ENCODE data around the gene FRMD4A.
"Not testable (repeated sequence)": the region's sequence is repeated elsewhere in the genome, so short reads cannot be mapped to it uniquely, and the experiment has no call there.

FRMD4A gene

GRCh38 chr10:13775786-13776775, 554.6 kb downstream of the FRMD4A start:
- Mint-ChIP-seq H3K36me3 (no peaks in the 10 kb centered on the region), H3K27me3 (peaks cover 28% of the 10 kb centered on the region)

GRCh38 chr10:13774303-13774893, 556.3 kb downstream of the FRMD4A start:
- no peaks in the 10 kb centered on the region for H3K36me3 Mint-ChIP-seq
- CTCF ChIA-PET: interaction anchor here (0.8 kb wide), 1 partner anchor 115 kb away, joined by 3 read pairs; no protein-coding TSS in a partner anchor

More at GRCh38 chr10:13775786-13776775, 554.6 kb downstream of the FRMD4A start:
- DNase-seq: no peak
- H3K4me3 Mint-ChIP-seq: no peak overlapping the region
- no peaks in the 10 kb centered on the region for H3K9me3 Mint-ChIP-seq
- CTCF ChIA-PET: interaction anchor here (1.0 to 1.9 kb wide), 5 partner anchors 10 to 120 kb away, joined by 3 to 15 read pairs (median 4); no protein-coding TSS in a partner anchor
- H3K27ac Mint-ChIP-seq: no peak overlapping the region
- H3K4me1 Mint-ChIP-seq: peaks cover 3% of the 10 kb centered on the region

GRCh38 chr10:13773496-13774170, 557.1 kb downstream of the FRMD4A start:
- peaks cover 3% of the 10 kb centered on the region for H3K4me1 Mint-ChIP-seq
- H3K27ac Mint-ChIP-seq: no peak overlapping the region
- CTCF ChIA-PET: interaction anchor here (1.1 kb wide), 1 partner anchor 112 kb away, joined by 4 read pairs; no protein-coding TSS in a partner anchor
- no peaks in the 10 kb centered on the region for H3K36me3 Mint-ChIP-seq
- no peak for DNase-seq
- peaks cover 30% of the 10 kb centered on the region for H3K27me3 Mint-ChIP-seq
- H3K4me3 Mint-ChIP-seq: no peak overlapping the region
- H3K9me3 Mint-ChIP-seq: no peaks in the 10 kb centered on the region

More at GRCh38 chr10:13774303-13774893, 556.3 kb downstream of the FRMD4A start:
- Mint-ChIP-seq H3K4me3 (no peak overlapping the region), H3K9me3 (no peaks in the 10 kb centered on the region), H3K27ac (no peak overlapping the region), H3K4me1 (peaks cover 3% of the 10 kb centered on the region), H3K27me3 (peaks cover 30% of the 10 kb centered on the region)
- no peak for DNase-seq

GRCh38 chr10:13773043-13773442, 557.7 kb downstream of the FRMD4A start:
- H3K9me3 Mint-ChIP-seq: no peaks in the 10 kb centered on the region
- no peaks in the 10 kb centered on the region for H3K4me1 Mint-ChIP-seq
- no peak for DNase-seq
- H3K4me3 Mint-ChIP-seq: no peak overlapping the region
- no peak overlapping the region for H3K27ac Mint-ChIP-seq
- CTCF ChIA-PET: interaction anchor here (1.1 kb wide), 1 partner anchor 112 kb away, joined by 4 read pairs; no protein-coding TSS in a partner anchor
- H3K36me3 Mint-ChIP-seq: no peaks in the 10 kb centered on the region
- H3K27me3 Mint-ChIP-seq: peaks cover 30% of the 10 kb centered on the region

GRCh38 chr10:13771992-13772391, 558.7 kb downstream of the FRMD4A start:
- CTCF ChIA-PET: no interaction called here
- H3K36me3 Mint-ChIP-seq: no peaks in the 10 kb centered on the region
- peaks cover 29% of the 10 kb centered on the region for H3K27me3 Mint-ChIP-seq
- no peaks in the 10 kb centered on the region for H3K9me3 Mint-ChIP-seq
- no peak for DNase-seq
- H3K4me3 Mint-ChIP-seq: no peak overlapping the region
- no peak overlapping the region for H3K27ac Mint-ChIP-seq
- no peaks in the 10 kb centered on the region for H3K4me1 Mint-ChIP-seq

GRCh38 chr10:13770760-13771493, 559.8 kb downstream of the FRMD4A start:
- no peak for DNase-seq
- CTCF ChIA-PET: no interaction called here
- no peaks in the 10 kb centered on the region for H3K36me3 Mint-ChIP-seq
- no peak overlapping the region for H3K27ac Mint-ChIP-seq
- peaks cover 26% of the 10 kb centered on the region for H3K27me3 Mint-ChIP-seq
- H3K4me1 Mint-ChIP-seq: no peaks in the 10 kb centered on the region
- no peak overlapping the region for H3K4me3 Mint-ChIP-seq
- H3K9me3 Mint-ChIP-seq: no peaks in the 10 kb centered on the region

GRCh38 chr10:13769946-13770345, 560.8 kb downstream of the FRMD4A start:
- no peaks in the 10 kb centered on the region for H3K36me3 Mint-ChIP-seq
- no peak for DNase-seq
- no peaks in the 10 kb centered on the region for H3K9me3 Mint-ChIP-seq
- CTCF ChIA-PET: no interaction called here
- H3K4me3 Mint-ChIP-seq: no peak overlapping the region
- H3K4me1 Mint-ChIP-seq: no peaks in the 10 kb centered on the region
- no peak overlapping the region for H3K27ac Mint-ChIP-seq
- peaks cover 21% of the 10 kb centered on the region for H3K27me3 Mint-ChIP-seq

GRCh38 chr10:13767676-13768178, 563.0 kb downstream of the FRMD4A start:
- Mint-ChIP-seq H3K4me1 (no peaks in the 10 kb centered on the region), H3K27ac (no peak overlapping the region), H3K36me3 (no peaks in the 10 kb centered on the region), H3K27me3 (peaks cover 14% of the 10 kb centered on the region), H3K4me3 (no peak overlapping the region), H3K9me3 (no peaks in the 10 kb centered on the region)
- CTCF ChIA-PET: no interaction called here
- DNase-seq: no peak

- H3K4me3 Mint-ChIP-seq, DNase-seq, H3K4me1 Mint-ChIP-seq, H3K9me3 Mint-ChIP-seq, H3K27ac Mint-ChIP-seq, CTCF ChIA-PET, H3K36me3 Mint-ChIP-seq: not testable (repeated sequence)
- peaks cover 14% of the 10 kb centered on the region for H3K27me3 Mint-ChIP-seq
Observed at GRCh38 chr10:13767148-13767547, 563.6 kb downstream of the FRMD4A start.

GRCh38 chr10:13765641-13766341, 564.9 kb downstream of the FRMD4A start:
- no peak for DNase-seq
- H3K9me3 Mint-ChIP-seq: no peaks in the 10 kb centered on the region
- H3K36me3 Mint-ChIP-seq: no peaks in the 10 kb centered on the region
- no peaks in the 10 kb centered on the region for H3K4me1 Mint-ChIP-seq
- CTCF ChIA-PET: interaction anchor here (1.1 kb wide), 1 partner anchor 10 kb away, joined by 3 read pairs; no protein-coding TSS in a partner anchor
- peaks cover 14% of the 10 kb centered on the region for H3K27me3 Mint-ChIP-seq
- no peak overlapping the region for H3K27ac Mint-ChIP-seq
- H3K4me3 Mint-ChIP-seq: no peak overlapping the region

GRCh38 chr10:13761490-13762091, 569.1 kb downstream of the FRMD4A start:
- Mint-ChIP-seq H3K36me3 (no peaks in the 10 kb centered on the region), H3K4me3 (no peak overlapping the region), H3K27ac (no peak overlapping the region), H3K4me1 (peaks cover 12% of the 10 kb centered on the region), H3K9me3 (no peaks in the 10 kb centered on the region), H3K27me3 (peaks cover 4% of the 10 kb centered on the region)
- no peak for DNase-seq
- CTCF ChIA-PET: interaction anchor here (1.0 to 1.5 kb wide), 2 partner anchors 15 to 102 kb away, joined by 3 to 4 read pairs; no protein-coding TSS in a partner anchor

GRCh38 chr10:13759168-13759567, 571.6 kb downstream of the FRMD4A start:
- H3K27me3 Mint-ChIP-seq: peaks cover 3% of the 10 kb centered on the region
- no peak for DNase-seq
- H3K4me1 Mint-ChIP-seq: peaks cover 12% of the 10 kb centered on the region
- H3K9me3 Mint-ChIP-seq: no peaks in the 10 kb centered on the region
- CTCF ChIA-PET: no interaction called here
- H3K36me3 Mint-ChIP-seq: no peaks in the 10 kb centered on the region
- no peak overlapping the region for H3K4me3 Mint-ChIP-seq
- no peak overlapping the region for H3K27ac Mint-ChIP-seq

GRCh38 chr10:13758756-13759155, 572.0 kb downstream of the FRMD4A start:
- H3K27ac Mint-ChIP-seq: no peak overlapping the region
- H3K4me1 Mint-ChIP-seq: peaks cover 12% of the 10 kb centered on the region
- no peak for DNase-seq
- H3K9me3 Mint-ChIP-seq: no peaks in the 10 kb centered on the region
- no peaks in the 10 kb centered on the region for H3K36me3 Mint-ChIP-seq
- H3K4me3 Mint-ChIP-seq: no peak overlapping the region
- CTCF ChIA-PET: no interaction called here
- peaks cover 3% of the 10 kb centered on the region for H3K27me3 Mint-ChIP-seq
